ENCODE measurements around the gene NFIL3. TPM values are rescaled to one million over a fixed set of nuclear protein-coding genes. Genes with fewer than 3 reads are reported as not detected.
"Not testable (repeated sequence)": the region's sequence is repeated elsewhere in the genome, so short reads cannot be mapped to it uniquely, and the experiment has no call there.

Gene NFIL3
- 50.7 and 52.5 TPM in 2 replicates for polyA plus RNA-seq (2013)

- Histone ChIP-seq H3K4ac (ENCODE audit: low read depth, low read length) (peak within 1 kb of the TSS; percentile 90), H3K9me3 (ENCODE audit: insufficient read depth, low read depth, low read length) (no peaks in the 10 kb centered on the region), H3K36me3 (ENCODE audit: control insufficient read depth in 1 of 2, insufficient read depth in 2 of 2, low read length in 2 of 2) (no peaks in the 10 kb centered on the region), H3K14ac (ENCODE audit: low read length) (peak within 1 kb of the TSS; percentile 97), H3K27me3 (ENCODE audit: insufficient read depth, low read length) (no peaks in the 10 kb centered on the region), H3K4me2 (ENCODE audit: low read length) (peak within 1 kb of the TSS; percentile 100), H3K23ac (ENCODE audit: low read length) (no peak within 1 kb of the TSS), H3K27ac (ENCODE audit: low read depth, low read length) (peak within 1 kb of the TSS; percentile 85), H2AFZ (ENCODE audit: insufficient read depth, low read length, poor library complexity) (peak within 1 kb of the TSS; percentile 83), H3K4me3 (ENCODE audit: low read depth, low read length) (peak within 1 kb of the TSS; percentile 88), H3K79me2 (ENCODE audit: control insufficient read depth, insufficient read depth, low read length, poor library complexity) (peaks cover 22% of the 10 kb centered on the region), H2AK5ac (ENCODE audit: low read length) (peak within 1 kb of the TSS; percentile 91), H2BK5ac (ENCODE audit: low read depth, low read length, poor library complexity) (peak within 1 kb of the TSS; percentile 93), H4K12ac (ENCODE audit: low read depth, low read length) (peak within 1 kb of the TSS; percentile 95), H3K18ac (ENCODE audit: low read length) (peak within 1 kb of the TSS; percentile 99), H2BK120ac (ENCODE audit: insufficient read depth, low read length, poor library complexity) (peak within 1 kb of the TSS; percentile 91), H2BK12ac (ENCODE audit: low read length) (peak within 1 kb of the TSS; percentile 91), H4K8ac (ENCODE audit: low read depth, low read length) (peak within 1 kb of the TSS; percentile 88), H4K91ac (ENCODE audit: low read depth, low read length) (peak within 1 kb of the TSS; percentile 96), H3K4me1 (ENCODE audit: control insufficient read depth in 1 of 2, insufficient read depth in 2 of 2, low read length in 2 of 2) (peaks cover 9 to 14% of the 10 kb centered on the region in 2 experiments), H3K9ac (ENCODE audit: low read length) (peak within 1 kb of the TSS; percentile 89), H3K79me1 (ENCODE audit: low read length) (peaks cover 17% of the 10 kb centered on the region)
- peak; percentile 79 to 85 for DNase-seq
- no CpG with 5 or more reads among the region's 92 CpGs for WGBS (ENCODE audit: extremely low coverage, insufficient coverage, insufficient read length)
These were observed at the start of gene NFIL3 for GRCh38 chr9:91423785-91424402. NFIL3 (minus strand) TSS chr9:91423832; CDS start chr9:91410734, 13,098 bp downstream.

- not testable (repeated sequence) for H3K79me1 ChIP-seq (ENCODE audit: low read length); H3K9me3 ChIP-seq (ENCODE audit: insufficient read depth, low read depth, low read length); H2BK5ac ChIP-seq (ENCODE audit: low read depth, low read length, poor library complexity); H4K91ac ChIP-seq (ENCODE audit: low read depth, low read length); DNase-seq; H3K4ac ChIP-seq (ENCODE audit: low read depth, low read length); H3K79me2 ChIP-seq (ENCODE audit: control insufficient read depth, insufficient read depth, low read length, poor library complexity); H2AFZ ChIP-seq (ENCODE audit: insufficient read depth, low read length, poor library complexity); H3K4me1 ChIP-seq (ENCODE audit: control insufficient read depth in 1 of 2, insufficient read depth in 2 of 2, low read length in 2 of 2); H4K12ac ChIP-seq (ENCODE audit: low read depth, low read length); H2BK120ac ChIP-seq (ENCODE audit: insufficient read depth, low read length, poor library complexity); H2BK12ac ChIP-seq (ENCODE audit: low read length); H3K14ac ChIP-seq (ENCODE audit: low read length); H3K9ac ChIP-seq (ENCODE audit: low read length); H3K23ac ChIP-seq (ENCODE audit: low read length); H3K4me3 ChIP-seq (ENCODE audit: low read depth, low read length); H3K4me2 ChIP-seq (ENCODE audit: low read length); H3K27me3 ChIP-seq (ENCODE audit: insufficient read depth, low read length); H3K27ac ChIP-seq (ENCODE audit: low read depth, low read length); H2AK5ac ChIP-seq (ENCODE audit: low read length); H4K8ac ChIP-seq (ENCODE audit: low read depth, low read length); H3K18ac ChIP-seq (ENCODE audit: low read length); H3K36me3 ChIP-seq (ENCODE audit: control insufficient read depth in 1 of 2, insufficient read depth in 2 of 2, low read length in 2 of 2)
- no CpG with 5 or more reads among the region's 3 CpGs for WGBS (ENCODE audit: extremely low coverage, insufficient coverage, insufficient read length)
These were observed 47.9 kb upstream of the NFIL3 start for GRCh38 chr9:91471524-91471923.

- H3K27ac ChIP-seq (ENCODE audit: low read depth, low read length) = no peak overlapping the region
- H2AFZ ChIP-seq (ENCODE audit: insufficient read depth, low read length, poor library complexity) = no peak overlapping the region
- no peak overlapping the region for H2AK5ac ChIP-seq (ENCODE audit: low read length)
- H3K36me3 ChIP-seq (ENCODE audit: control insufficient read depth in 1 of 2, insufficient read depth in 2 of 2, low read length in 2 of 2) = no peaks in the 10 kb centered on the region
- H3K27me3 ChIP-seq (ENCODE audit: insufficient read depth, low read length) = no peaks in the 10 kb centered on the region
- no peak overlapping the region for H3K4ac ChIP-seq (ENCODE audit: low read depth, low read length)
- no peak overlapping the region for H2BK5ac ChIP-seq (ENCODE audit: low read depth, low read length, poor library complexity)
- no peak overlapping the region for H3K4me2 ChIP-seq (ENCODE audit: low read length)
- H2BK12ac ChIP-seq (ENCODE audit: low read length) = no peak overlapping the region
- H3K23ac ChIP-seq (ENCODE audit: low read length) = no peak overlapping the region
- H3K9me3 ChIP-seq (ENCODE audit: insufficient read depth, low read depth, low read length) = no peaks in the 10 kb centered on the region
- H3K79me2 ChIP-seq (ENCODE audit: control insufficient read depth, insufficient read depth, low read length, poor library complexity) = no peaks in the 10 kb centered on the region
- H3K18ac ChIP-seq (ENCODE audit: low read length) = no peak overlapping the region
- H3K4me1 ChIP-seq (ENCODE audit: control insufficient read depth in 1 of 2, insufficient read depth in 2 of 2, low read length in 2 of 2) = no peaks in the 10 kb centered on the region
- H4K12ac ChIP-seq (ENCODE audit: low read depth, low read length) = no peak overlapping the region
- H3K9ac ChIP-seq (ENCODE audit: low read length) = no peak overlapping the region
- no peak overlapping the region for H3K4me3 ChIP-seq (ENCODE audit: low read depth, low read length)
- H3K79me1 ChIP-seq (ENCODE audit: low read length) = no peaks in the 10 kb centered on the region
- H4K8ac ChIP-seq (ENCODE audit: low read depth, low read length) = no peak overlapping the region
- no peak overlapping the region for H4K91ac ChIP-seq (ENCODE audit: low read depth, low read length)
- DNase-seq = peak; percentile 33 to 89
- no peak overlapping the region for H3K14ac ChIP-seq (ENCODE audit: low read length)
- 100% methylated on average over 1 of the region's 2 CpGs for WGBS (ENCODE audit: extremely low coverage, insufficient coverage, insufficient read length)
- no peak overlapping the region for H2BK120ac ChIP-seq (ENCODE audit: insufficient read depth, low read length, poor library complexity)
These were observed 41.8 kb upstream of the NFIL3 start for GRCh38 chr9:91465420-91465819.

- H2BK12ac ChIP-seq (ENCODE audit: low read length) = no peak overlapping the region
- H2BK5ac ChIP-seq (ENCODE audit: low read depth, low read length, poor library complexity) = no peak overlapping the region
- no peak overlapping the region for H3K23ac ChIP-seq (ENCODE audit: low read length)
- no CpG with 5 or more reads among the region's 2 CpGs for WGBS (ENCODE audit: extremely low coverage, insufficient coverage, insufficient read length)
- no peak overlapping the region for H3K14ac ChIP-seq (ENCODE audit: low read length)
- H3K27me3 ChIP-seq (ENCODE audit: insufficient read depth, low read length) = no peaks in the 10 kb centered on the region
- H3K4me1 ChIP-seq (ENCODE audit: control insufficient read depth in 1 of 2, insufficient read depth in 2 of 2, low read length in 2 of 2) = no peaks in the 10 kb centered on the region
- H4K91ac ChIP-seq (ENCODE audit: low read depth, low read length) = no peak overlapping the region
- H4K12ac ChIP-seq (ENCODE audit: low read depth, low read length) = no peak overlapping the region
- no peak overlapping the region for H3K4ac ChIP-seq (ENCODE audit: low read depth, low read length)
- H2AK5ac ChIP-seq (ENCODE audit: low read length) = no peak overlapping the region
- no peak overlapping the region for H3K4me2 ChIP-seq (ENCODE audit: low read length)
- H3K4me3 ChIP-seq (ENCODE audit: low read depth, low read length) = no peak overlapping the region
- H4K8ac ChIP-seq (ENCODE audit: low read depth, low read length) = no peak overlapping the region
- H2BK120ac ChIP-seq (ENCODE audit: insufficient read depth, low read length, poor library complexity) = no peak overlapping the region
- no peak overlapping the region for H3K9ac ChIP-seq (ENCODE audit: low read length)
- no peak overlapping the region for H2AFZ ChIP-seq (ENCODE audit: insufficient read depth, low read length, poor library complexity)
- no peaks in the 10 kb centered on the region for H3K9me3 ChIP-seq (ENCODE audit: insufficient read depth, low read depth, low read length)
- H3K27ac ChIP-seq (ENCODE audit: low read depth, low read length) = no peak overlapping the region
- DNase-seq = peak in 1 of 2 donors; percentile 5
- H3K79me1 ChIP-seq (ENCODE audit: low read length) = no peaks in the 10 kb centered on the region
- no peaks in the 10 kb centered on the region for H3K36me3 ChIP-seq (ENCODE audit: control insufficient read depth in 1 of 2, insufficient read depth in 2 of 2, low read length in 2 of 2)
- H3K18ac ChIP-seq (ENCODE audit: low read length) = no peak overlapping the region
- H3K79me2 ChIP-seq (ENCODE audit: control insufficient read depth, insufficient read depth, low read length, poor library complexity) = no peaks in the 10 kb centered on the region
These were observed 35.3 kb upstream of the NFIL3 start for GRCh38 chr9:91458906-91459305.
